GM19238 (cell line): ENCODE measurements around the gene SLMAP.

Experiments used
- DNase-seq: peaks from one replicate; pipeline ENCODE4 v3.0.0; 2011; ENCODE audit warnings: low spot score; ENCODE audit not compliant: insufficient read length

The SLMAP gene

DNA sequence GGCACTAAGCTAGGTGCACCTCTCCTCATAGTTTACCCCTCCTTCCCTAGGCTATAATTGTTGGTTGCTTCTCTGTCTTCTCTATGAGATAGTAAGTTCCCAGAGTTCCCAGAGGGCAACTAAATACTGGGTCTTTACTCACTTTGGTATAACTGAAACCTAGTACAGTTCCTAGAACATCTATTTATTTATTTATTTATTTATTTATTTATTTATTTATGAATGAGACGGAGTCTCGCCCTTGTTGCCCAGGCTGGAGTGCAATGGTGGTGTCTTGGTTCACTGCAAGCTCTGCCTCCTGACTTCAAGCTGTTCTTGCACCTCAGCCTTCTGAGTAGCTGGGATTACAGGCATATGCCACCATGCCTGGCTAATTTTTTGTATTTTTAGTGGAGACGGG, 181.0 kb downstream of the SLMAP start:
- DNase-seq: no peak

DNA sequence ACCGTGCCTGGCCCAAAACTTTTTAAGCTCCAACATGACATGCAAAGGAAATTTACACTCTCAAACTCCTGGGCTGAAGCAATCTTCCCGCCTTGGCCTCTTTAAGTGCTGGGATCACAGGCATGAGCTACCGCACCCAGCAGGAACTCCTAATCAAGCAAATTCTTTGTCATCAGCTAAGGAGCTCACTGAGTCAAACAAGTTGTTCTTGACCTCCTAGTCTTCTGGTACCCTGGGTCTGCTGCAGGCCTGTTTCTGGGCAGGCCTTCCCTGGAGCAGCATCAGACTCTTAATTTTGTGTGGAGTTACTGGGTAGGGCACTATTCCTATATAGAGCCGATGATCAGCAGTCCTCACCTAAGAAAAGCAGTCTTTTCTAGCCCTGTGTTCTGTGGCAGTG, 183.7 kb downstream of the SLMAP start:
- no peak for DNase-seq

DNA sequence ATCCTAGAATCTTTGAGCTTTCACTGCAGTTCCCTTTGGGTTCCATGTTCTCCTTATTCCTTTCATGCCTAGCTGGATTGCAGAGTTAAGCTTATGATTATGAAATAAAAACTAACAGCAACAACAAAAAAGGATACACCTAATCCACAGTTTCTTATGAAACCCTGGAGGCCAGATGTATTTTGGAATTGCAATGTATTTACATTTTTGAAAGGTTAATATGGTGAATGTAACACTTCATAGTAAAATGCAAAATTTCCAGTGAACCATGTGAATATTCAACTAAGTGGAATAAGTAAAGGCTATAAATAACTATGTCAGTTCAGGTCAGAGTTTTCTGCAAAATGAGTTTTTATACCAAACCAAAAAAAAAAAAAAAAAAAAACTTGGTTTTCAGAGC, 186.3 kb downstream of the SLMAP start:
- no peak for DNase-seq

DNA sequence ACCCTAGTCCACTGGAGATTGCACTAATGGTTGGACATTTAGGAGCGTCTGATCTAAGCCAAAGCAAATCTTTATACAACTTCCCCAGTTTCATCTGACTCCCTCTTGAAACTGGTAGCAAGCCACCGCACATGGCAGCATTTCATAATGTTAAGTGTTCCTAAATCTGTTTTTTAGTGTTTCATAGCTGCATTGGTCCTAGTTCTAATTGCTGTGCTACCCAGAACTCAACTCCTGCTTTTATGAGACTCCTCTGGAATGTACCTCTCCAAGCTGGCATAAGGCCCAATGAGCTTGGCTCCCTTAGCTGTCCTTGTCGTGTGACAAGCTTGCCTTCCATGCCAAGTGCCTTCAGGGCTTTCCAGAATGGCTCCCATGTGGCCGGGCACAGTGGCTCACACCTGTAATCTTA, 186.8 kb downstream of the SLMAP start:
- no peak for DNase-seq

DNA sequence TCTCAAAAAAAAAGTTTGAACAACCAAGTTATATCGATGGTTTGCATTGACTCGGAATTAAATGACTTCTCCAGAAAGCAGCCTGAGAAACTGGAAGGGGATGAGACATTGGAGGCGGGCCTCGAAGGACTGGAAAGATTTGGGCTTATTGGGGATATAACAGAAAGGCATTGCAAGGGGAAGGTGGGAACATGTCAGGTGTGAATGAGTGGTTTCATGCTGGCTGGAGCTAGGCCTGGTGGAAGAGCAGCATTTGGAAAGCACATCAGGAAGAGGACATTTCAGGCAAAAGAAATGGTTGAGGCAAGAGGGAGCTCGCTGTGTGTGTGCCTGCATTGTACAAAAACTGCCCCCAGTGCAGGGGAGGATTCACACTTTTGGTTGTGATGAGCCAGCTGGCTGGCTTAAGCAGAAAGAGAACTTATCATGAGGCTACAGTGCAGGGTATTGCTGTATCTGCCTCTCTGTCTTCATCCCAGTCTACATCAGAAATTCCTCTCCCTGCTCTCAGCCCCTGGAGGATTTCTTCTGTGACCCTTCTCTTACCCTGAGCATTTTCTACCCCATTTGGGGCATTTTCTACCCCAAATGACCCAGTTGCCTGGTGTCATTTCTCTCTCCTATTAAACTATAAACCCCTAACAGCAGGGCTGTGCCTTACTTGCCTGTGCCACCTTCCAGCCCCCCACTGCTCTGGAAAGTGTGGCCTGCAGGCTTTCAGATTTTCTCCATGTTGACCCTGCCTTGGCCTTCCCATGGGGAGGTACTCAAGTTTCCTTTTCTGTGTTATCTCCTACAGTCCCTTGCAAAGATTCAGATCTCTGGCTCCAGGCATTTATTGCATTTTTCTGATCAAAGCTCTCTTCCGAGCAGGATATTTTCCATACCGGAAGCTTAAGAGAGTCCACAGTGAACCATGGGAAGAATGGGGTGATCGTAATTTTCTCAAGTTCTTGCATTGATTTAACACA, 187.7 kb downstream of the SLMAP start:
- no peak for DNase-seq

DNA sequence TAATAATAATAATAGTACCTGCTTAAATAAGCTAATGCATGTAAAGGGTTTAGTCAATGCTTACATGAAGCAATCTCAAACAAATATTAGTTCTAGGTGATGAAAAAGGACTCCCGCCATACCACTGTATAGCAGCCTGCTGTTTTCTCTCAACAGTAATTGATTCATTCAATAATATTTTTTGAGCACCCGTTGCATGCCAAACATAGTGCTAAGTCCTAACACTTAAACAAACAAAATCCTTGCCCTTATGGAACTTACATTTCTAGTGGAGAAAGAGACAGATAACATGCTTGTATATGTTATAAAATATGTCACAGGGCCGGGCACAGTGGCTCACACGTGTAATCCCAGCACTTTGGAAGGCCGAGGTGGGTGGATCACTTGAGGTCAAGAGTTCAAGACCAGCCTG, 190.9 kb downstream of the SLMAP start:
- DNase-seq: no peak

DNA sequence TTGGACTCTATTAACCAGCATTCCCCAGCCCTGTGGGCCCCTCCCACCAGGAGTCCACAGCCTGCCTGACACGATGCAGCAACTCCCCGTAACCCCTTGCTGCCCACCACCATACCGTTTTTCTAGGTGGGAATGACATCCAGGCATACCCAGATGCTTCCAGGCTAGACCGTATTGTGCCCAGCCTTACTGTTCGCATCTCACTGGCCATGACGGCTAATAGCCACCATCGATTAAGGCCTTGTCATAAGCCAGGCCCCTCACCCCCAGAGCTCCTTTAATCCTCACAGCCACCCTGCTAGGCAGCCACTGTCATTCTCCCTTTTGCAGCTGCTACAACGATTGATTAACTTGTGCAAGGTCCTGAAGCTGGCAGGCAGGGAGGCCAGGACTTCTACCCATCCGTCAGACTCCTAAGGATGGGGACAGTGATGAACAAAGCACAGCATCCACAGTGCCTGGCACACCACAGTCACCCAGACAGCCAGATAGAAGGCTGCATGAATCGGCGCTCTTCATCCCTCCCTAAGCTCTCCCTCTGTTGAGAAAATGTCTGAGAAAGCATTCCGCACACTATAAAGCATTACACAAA, 192.1 kb downstream of the SLMAP start:
- DNase-seq: no peak

DNA sequence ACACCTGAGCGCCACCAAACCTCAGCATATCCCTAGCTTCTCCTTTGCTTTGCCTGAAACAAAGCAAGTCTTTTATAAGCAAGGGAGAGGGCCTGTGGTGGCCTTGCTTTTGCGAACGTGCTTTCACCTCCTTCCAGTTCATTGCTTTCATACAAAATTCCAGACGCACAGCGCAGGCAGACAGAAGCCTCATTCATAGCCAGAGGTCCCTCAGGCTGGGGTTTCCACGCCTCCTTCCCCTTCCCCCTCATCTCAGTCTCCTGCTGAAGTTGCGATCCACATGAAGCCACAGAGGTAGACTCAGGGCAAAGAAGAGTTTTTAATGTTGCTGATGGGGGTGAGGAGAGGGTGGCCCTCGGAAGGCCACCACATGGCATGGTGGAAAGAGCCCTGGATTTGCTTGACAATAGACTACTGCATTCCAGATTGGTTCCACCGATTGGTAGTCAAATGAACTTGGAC, 192.7 kb downstream of the SLMAP start:
- no peak for DNase-seq

DNA sequence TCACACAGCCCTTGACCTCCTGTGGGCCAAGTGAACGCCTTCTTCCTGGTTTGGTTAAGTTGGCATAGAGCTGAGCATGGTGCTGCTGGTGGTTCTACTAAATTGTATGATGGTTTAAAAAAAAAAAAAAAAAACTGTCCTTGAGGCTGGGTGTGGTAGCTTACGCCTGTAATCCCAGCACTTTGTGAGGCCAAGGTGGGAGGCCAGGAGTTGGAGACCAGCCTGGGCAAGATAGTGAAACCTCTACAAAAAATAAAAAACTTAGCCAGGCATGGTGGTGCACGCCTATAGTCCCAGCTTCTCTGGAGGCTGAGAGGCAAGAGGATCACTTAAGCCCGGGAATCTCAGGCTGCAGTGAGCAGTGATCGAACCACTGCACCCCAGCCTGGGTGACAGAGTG, 193.2 kb downstream of the SLMAP start:
- no peak for DNase-seq

DNA sequence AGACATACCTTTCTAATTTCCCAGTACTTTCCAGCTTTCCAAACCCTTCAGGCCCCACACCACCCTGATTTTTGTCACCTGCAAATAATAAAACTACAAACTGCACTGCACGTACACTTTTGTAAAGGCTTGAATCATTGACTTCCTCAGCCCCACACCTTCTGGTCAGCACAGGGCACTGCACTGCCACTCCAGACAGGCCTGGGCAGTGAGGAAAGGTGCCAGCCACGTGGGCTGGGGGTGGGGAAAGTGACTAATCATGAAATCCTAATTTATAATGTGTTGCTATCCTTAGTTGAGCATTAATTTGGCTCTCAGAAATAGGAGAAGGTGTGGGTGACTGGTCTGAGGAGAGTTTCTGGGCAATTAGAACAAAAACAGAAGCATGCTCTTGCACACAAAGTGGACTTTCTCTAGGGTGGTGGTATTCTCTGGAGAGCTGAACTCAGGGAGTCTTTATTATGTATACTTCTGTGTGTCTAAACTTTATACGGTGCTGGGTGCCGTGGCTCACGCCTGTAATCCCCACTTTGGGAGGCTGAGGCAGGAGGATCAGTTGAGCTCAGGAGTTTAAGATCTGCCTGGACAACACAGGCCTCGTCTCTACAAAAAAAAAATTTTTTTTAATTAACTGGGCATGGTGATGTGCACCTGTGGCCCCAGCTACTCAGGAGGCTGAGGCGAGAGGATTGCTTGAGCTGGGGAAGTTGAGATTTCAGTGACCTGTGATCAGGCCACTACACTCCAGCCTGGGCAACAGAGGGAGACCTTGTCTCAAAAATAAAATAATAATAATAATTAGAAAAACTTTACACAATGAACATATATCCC, 193.9 kb downstream of the SLMAP start:
- DNase-seq: no peak

DNA sequence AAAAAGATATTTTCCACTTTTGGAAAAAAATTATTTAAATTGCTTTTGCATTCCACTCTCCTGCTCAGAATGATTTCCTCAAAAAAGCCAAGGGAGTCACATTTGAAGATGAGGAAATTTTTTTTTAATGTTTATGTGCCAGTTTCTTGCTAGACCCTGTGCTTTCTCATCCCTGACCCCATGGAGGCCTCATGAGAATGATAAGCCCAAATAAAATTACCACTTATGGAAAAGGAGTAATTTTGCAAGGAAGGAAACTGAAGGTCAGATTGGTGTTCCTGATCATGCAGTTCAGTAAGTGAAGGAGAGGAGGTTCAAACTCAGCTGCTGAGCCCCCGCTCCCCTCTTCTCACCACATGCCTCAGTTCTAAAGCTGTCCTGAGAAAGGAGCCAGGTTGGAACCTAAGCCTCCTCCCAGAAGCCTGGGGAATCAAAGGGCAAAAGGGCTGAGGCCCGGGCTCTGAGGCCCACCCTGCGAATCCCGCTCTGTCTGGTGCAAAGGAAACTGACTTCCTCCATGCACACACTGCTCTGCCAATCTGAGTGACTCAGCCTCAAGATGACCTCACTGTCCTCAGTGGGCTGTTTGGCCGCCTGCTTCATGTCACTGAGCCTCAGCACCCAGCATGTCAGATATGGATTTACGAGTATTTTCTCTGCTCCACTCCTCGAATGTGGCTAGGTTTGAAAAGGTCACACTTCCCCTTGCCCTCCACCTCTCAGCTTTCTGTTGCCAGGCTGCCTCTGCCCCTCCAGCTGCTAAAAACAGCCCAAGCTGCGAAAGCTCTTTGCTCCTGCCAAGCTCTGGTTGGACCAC, 195.2 kb downstream of the SLMAP start:
- DNase-seq: no peak

DNA sequence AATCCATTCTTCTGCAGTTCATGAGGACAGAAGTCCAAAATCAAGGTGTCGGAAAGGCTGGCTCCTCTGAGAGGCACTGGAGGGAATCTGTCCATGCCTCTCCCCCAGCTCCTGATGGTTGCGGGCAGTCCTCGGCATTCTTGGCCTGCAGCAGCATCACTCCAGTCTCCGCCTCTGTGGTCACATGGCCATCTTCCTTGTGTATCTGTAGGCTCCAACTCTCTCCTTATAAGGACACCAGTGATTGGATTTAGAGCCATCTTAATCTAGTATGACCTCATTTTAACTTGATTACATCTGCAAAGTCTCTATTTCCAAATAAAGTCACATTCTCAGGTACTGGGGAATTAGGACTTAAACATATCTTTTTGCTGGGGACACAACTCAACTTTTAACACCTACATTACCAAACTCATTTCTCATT, 196.1 kb downstream of the SLMAP start:
- no peak for DNase-seq

DNA sequence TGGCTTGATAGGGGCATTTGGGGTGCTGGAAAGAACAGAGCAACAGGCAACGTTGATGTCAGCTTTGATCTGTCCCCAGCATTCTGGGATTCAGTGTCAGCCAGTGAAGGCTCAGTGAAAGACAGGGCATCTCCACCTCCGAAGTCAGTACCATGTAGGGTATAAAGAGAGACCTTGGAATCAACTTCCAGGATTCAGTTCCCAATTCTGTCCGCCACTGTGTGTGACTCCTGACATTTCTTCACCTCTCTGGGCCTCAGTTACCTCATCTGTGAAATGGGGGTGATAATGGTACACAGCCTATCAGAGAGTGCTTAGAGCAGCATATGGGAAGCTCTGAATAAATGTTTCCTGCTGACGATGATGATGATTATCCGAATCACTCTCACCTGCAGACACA, 196.5 kb downstream of the SLMAP start:
- DNase-seq: no peak

DNA sequence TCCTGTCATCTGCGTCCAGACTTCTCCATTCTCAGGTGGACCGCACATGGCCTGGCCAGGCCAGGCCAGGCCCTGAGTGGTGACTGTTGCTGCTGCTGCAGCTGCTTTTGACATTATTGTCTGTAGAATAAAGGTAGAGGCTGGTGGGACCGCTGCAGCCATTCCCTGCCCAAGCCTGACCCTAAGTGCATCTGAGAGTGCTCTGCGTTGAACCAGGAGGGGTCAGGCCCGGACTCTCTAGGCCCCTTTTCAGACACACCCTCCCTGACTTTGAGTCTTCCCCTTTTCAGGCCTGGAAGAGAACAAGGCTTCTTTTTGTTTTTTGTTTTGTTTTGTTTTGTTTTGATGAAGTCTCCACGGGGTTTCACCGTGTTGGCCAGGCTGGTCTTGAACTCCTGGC, 197.5 kb downstream of the SLMAP start:
- no peak for DNase-seq

DNA sequence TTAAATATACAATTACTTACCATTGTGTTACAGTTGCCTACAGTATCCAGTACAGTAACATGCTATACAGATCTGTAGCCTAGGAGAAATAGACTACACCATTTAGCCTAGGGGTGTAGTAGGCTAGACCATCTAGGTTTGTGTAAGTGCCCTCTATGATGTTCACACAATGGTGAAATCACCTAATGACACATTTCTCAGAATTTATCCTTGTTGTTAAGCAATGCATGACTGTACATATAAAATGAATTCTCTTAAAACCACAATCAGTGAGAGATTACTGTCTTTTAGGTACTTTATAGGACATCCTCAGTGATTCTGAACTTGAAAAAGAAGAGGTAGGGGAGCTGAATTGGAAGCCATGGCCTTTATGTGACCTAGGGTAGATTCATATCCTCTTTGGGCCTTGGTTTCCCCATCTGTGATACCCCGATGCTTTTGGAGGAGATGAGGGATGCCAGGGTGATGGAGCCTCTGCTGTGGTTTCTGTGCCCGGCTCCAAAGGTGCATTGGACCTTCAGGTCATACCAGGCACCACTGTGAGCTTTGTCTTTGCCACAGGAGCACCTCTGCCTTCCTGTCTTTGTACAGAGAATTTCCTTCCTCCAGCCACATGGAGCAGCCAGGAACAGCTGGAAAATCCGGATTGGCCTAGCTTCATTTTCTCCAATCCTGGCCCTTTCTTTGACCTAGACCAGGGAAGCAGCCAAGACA, 200.2 kb downstream of the SLMAP start:
- DNase-seq: no peak

DNA sequence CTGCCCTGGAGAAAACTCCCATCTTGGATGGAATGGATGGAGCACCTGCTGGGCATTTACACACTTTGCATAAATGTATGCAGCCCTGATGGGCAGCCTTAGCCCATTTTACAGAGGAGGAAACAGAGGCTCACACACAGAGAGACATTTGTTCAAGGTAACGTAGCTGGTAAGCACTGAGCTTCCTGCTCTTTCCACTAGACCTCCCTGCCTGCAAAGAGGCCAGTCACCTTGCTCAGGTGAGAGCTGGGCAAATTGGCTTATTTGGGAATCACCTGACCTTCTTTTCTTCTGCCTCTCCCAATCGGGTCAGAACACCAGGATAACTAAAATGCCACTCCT, 200.7 kb downstream of the SLMAP start:
- DNase-seq: no peak

DNA sequence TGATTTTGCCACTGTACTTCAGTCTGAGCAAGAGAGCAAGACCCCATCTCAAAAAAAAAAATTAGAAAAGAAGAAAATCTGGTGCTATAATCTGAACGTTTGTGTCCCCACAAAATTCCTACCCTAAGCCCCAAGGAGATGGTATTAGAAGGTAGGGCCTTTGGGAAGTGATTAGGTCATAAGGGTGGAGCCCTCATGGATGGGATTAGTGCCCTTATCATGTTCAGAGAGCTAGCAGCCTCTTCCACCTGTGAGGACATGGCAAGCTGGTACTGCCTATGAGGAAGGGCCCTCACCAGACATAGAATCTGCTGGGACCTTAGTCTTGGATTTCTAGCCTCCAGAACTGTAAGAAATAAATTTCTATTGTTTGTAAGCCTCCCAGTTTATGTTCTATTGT, 201.7 kb downstream of the SLMAP start:
- DNase-seq: no peak

DNA sequence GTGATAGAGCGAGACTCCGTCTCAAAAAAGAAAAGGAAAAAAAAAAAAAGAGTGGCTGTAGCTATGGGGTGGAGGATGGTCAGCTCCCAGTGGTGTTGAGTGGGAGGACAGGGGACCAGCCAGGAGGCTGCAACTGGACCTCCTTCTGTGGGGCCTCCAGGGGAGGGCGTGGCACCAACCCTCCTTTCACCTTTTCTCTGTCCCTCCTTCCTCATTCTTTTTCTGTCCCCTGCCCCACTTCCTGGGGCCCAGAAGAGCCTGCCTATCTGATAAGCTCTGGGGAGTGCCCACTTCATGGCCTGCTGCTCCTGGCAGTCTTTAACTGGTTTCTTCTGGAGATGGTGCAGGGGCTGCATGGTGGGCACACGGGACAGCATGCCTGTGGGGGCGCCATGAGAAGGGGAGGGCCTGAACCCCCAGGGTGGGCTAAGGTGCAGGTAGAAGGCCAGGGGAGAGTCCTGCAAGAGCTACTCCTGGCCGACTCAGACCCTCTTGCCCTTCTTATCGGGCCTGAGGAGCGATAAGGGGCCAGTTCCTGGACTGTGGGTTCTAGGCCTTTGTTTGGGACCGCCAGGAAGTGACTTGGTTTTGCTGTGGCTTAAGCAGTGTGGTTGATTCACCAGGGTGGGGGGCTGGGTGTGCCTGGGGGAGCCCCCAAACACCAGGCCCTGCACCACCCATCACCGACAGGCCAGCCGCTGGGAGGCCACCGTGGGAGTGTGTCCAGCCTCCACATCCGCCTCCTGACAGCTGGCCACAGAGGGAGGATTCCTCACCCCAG, 202.7 kb downstream of the SLMAP start:
- no peak for DNase-seq

DNA sequence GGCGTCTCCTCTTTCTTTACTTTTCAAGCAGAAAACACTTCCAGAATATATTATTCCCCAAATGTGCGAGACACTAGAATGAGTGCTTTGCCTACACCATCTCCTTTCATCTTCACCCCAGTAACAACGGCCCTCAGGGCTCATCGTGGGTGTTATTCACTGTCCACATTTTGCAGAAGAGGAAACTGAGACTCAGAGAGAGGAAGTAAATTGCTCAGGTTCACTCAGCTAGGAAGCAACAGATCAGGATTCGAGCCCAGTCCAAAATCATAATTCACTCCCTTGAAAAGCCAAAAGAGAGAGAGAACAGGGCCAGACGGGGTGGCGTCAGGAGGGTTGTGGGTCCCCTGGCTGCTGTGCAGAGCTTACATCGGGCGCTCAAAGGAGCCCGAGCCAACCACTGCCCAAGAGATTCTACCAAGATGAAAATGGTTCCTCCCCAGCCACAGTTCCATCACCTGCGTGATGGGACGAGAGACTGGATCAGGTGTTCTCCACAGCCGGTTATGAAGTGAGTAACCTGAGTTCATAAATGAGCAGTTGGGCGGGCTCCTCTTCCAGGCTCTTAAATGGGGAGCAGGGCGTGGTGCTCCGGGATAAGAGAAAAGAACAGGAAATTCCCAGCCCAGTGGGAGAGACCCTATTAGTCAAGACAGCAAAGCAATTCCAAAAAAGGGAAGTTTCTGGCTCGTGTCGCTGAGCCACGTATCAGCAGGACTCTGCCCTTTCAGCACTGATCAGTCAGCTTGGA, 203.5 kb downstream of the SLMAP start:
- DNase-seq: no peak
